Activated CD8-positive, alpha-beta memory T cell treated with anti-CD3 and anti-CD28 coated beads for 4 hours (primary cell): ENCODE data around the gene SCAMP2.

Source experiments
- DNase-seq, 2 donors: peaks; one replicate each; pipeline ENCODE4 v3.0.0-alpha.2; 2020; ENCODE audit warnings: low read depth in 2 of 2

SCAMP2 gene

DNA sequence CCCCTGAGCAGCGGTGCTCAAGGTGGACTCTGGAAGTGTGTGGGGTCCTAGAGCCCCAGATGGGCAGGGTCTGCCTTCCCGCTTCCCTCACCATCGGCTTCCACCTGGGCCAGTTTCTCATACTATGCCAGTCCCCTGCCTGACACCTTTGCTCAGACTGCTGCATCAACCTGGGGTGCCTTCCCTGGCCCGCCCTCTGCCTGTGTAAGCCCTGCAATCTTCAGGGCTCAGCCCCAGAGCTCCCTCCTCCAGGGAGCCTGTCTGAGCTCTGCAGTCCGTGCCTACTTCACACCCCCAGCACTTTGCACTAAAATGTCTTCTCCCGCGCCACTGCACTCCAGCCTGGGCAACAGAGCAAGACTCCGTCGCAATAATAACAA lies 78.2 kb downstream of the SCAMP2 start:
- DNase-seq: no peak

DNA sequence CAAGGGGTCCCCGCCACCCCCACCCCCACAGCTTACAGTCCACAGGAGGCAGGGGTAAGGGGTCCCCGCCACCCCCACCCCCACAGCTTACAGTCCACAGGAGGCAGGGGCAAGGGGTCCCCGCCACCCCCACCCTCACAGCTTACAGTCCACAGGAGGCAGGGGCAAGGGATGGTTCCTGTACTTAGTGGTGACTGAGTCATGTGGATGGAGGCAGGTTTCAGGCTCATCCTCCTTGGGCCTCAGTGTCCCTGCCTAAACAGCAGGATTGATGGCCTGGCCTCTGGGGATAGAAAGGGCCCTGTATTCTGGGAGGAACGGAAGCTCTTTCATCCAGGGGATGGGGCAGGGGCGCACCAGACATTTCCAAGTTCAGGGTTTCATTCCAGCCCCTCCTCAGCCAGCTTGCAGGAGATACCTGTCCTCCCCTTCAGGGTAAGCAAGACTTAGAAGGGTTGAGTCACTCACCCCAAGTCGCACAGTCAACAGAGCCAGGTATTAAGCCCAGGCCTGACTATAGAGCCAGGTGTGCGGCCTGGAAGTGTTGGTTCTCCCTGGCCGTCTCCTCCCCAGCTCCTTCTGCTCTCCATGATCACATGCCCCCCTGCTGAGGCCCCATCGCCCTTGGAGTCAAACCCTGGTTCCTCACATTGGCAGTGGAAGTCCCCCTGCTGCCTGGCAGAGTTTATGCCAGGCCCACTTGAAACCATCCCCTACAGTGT lies 78.8 kb downstream of the SCAMP2 start:
- no peak for DNase-seq
